Keratinocyte (primary cell): ENCODE data around the gene CBX8. TPM values are rescaled to one million over a fixed set of nuclear protein-coding genes. Genes with fewer than 3 reads are reported as not detected.
A peak's percentile ranks its signal among the peaks of the same experiment; 100 is the strongest.
"Not testable (repeated sequence)": the region's sequence is repeated elsewhere in the genome, so short reads cannot be mapped to it uniquely, and the experiment has no call there.

ENCODE experiments used
- DNase-seq: peaks from one replicate; pipeline ENCODE4 v3.0.0-alpha.2; 2011; ENCODE audit warnings: low read depth, missing footprints, low spot score
- FAIRE-seq: peaks from 2 replicates; lab custom pipeline; 2011; peaks lifted over from hg19 to GRCh38; lab: Jason Lieb, UNC
- H2AFZ ChIP-seq: 2 replicates; pipeline ENCODE4 v1.6.0; 2012; ENCODE audit warnings: low read length, control low read depth, inconsistent platforms; ENCODE audit not compliant: control insufficient read depth
- H3K27ac ChIP-seq: 2 replicates; pipeline ENCODE4 v1.5.1; 2011; ENCODE audit warnings: low read length; ENCODE audit not compliant: control insufficient read depth, insufficient read depth
- H3K27me3 ChIP-seq: 3 replicates; pipeline ENCODE4 v1.6.0; 2011; ENCODE audit warnings: low read length; ENCODE audit not compliant: control insufficient read depth, insufficient read depth; ENCODE audit errors: extremely low read depth
- H3K36me3 ChIP-seq, 2 experiments: 2 replicates in 1 of 2; 3 replicates in 1 of 2; pipeline ENCODE4 v1.5.1; 2011; ENCODE audit warnings: low read length in 2 of 2, mild to moderate bottlenecking in 1 of 2; ENCODE audit not compliant: control insufficient read depth in 2 of 2, insufficient read depth in 2 of 2; ENCODE audit errors: extremely low read depth in 1 of 2
- H3K4me1 ChIP-seq: 3 replicates; pipeline ENCODE4 v1.5.1; 2011; ENCODE audit warnings: low read length; ENCODE audit not compliant: control insufficient read depth, insufficient read depth; ENCODE audit errors: extremely low read depth
- H3K4me2 ChIP-seq: 3 replicates; pipeline ENCODE4 v1.6.0; 2011; ENCODE audit warnings: low read depth, low read length; ENCODE audit not compliant: control insufficient read depth, insufficient read depth; ENCODE audit errors: extremely low read depth
- H3K4me3 ChIP-seq, 3 experiments: fragments of 200-600 bp in 1 of 3; sonication (generic) in 1 of 3; 2 replicates in 2 of 3; 3 replicates in 1 of 3; pipeline ENCODE4 v1.5.1; 2011 to 2016; ENCODE audit warnings: low read length in 3 of 3, mild to moderate bottlenecking in 3 of 3, control low read depth in 2 of 3, inconsistent platforms in 1 of 3, low read depth in 1 of 3, mixed read lengths in 1 of 3, mixed run types in 1 of 3, moderate library complexity in 1 of 3; ENCODE audit not compliant: control insufficient read depth in 2 of 3, insufficient read depth in 2 of 3; ENCODE audit errors: extremely low read depth in 1 of 3
- H3K79me2 ChIP-seq: 2 replicates; pipeline ENCODE4 v1.6.0; 2012; ENCODE audit warnings: low read length; ENCODE audit not compliant: control insufficient read depth, insufficient read depth
- H3K9ac ChIP-seq: 3 replicates; pipeline ENCODE4 v1.6.0; 2011; ENCODE audit warnings: low read length; ENCODE audit not compliant: control insufficient read depth, insufficient read depth; ENCODE audit errors: extremely low read depth
- H3K9me1 ChIP-seq: 3 replicates; pipeline ENCODE4 v1.6.0; 2011; ENCODE audit warnings: low read length; ENCODE audit not compliant: control insufficient read depth, insufficient read depth; ENCODE audit errors: extremely low read depth
- H3K9me3 ChIP-seq: 2 replicates; pipeline ENCODE4 v1.5.1; 2012; ENCODE audit warnings: low read depth, low read length; ENCODE audit not compliant: control insufficient read depth
- H4K20me1 ChIP-seq: 3 replicates; pipeline ENCODE4 v1.6.0; 2011; ENCODE audit warnings: low read length; ENCODE audit not compliant: control insufficient read depth, insufficient read depth; ENCODE audit errors: extremely low read depth
- EZH2 ChIP-seq: IDR thresholded peaks from one replicate; pipeline ENCODE4 v1.6.1; 2012; ENCODE audit warnings: inconsistent platforms, mild to moderate bottlenecking, low read length, moderate library complexity
- dilution Hi-C: fragments of 300-500 bp; cut with MboI; formaldehyde crosslinking; loops from one replicate; pipeline ENCODE4 v1.7.0; 2020; ENCODE audit warnings: low sequenced_read_pairs; ENCODE audit not compliant: extremely low pct_ligation_motif_present
- polyA plus RNA-seq, 5 experiments: library from polyadenylated mRNA; depleted of rRNA in 3 of 5; stranded (reverse) in 3 of 5; stranded (forward) in 1 of 5; unstranded in 1 of 5; fragments of >200 nt; gene quantifications; 1 replicate in 1 of 5; 2 replicates in 3 of 5; 3 replicates in 1 of 5; pipeline versions ENCODE4 v1.2.1 to v1.2.3, GENCODE V29; 2011 to 2012; ENCODE audit warnings: missing spikeins in 2 of 5, low read depth in 1 of 5, low replicate concordance in 1 of 5
- TF ChIP-seq, protein P1 (sequence below), 3 experiments: IDR thresholded peaks in 1 of 3; conservative IDR thresholded peaks in 1 of 3; optimal IDR thresholded peaks in 1 of 3; 2 replicates in 2 of 3; 3 replicates in 1 of 3; pipeline versions ENCODE3 to v1.5.1; 2011; ENCODE audit warnings: low read length in 3 of 3, mild to moderate bottlenecking in 3 of 3, moderate library complexity in 2 of 3, control low read depth in 1 of 3, inconsistent platforms in 1 of 3; ENCODE audit not compliant: insufficient read depth in 2 of 3; ENCODE audit errors: extremely low read depth in 1 of 3

The CBX8 gene
- polyA plus RNA-seq, 1 donor (not counting 4 experiments of a cell fraction or from before 2014, with no cell fraction given) = 0.49 TPM

DNA sequence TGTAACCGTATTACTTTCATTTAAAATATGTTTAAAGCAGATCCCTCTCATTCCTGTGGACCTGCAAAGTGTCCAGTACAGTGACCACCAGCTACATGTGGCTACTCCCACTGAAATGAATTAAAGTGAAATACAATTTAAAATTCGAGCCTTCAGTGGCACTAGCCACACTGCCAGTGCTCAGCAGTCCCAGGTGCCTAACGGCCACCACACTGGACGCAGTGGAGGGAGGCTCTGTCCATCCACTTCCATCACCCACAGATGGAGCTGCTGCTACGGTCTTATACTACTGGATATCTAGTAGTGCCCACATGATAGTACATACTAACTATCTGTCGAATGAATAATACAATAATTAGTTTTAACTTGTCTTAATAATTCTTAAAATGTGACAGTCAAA lies 21.2 kb downstream of the CBX8 start:
- no peak for DNase-seq
- dilution Hi-C loops = no loop called here

DNA sequence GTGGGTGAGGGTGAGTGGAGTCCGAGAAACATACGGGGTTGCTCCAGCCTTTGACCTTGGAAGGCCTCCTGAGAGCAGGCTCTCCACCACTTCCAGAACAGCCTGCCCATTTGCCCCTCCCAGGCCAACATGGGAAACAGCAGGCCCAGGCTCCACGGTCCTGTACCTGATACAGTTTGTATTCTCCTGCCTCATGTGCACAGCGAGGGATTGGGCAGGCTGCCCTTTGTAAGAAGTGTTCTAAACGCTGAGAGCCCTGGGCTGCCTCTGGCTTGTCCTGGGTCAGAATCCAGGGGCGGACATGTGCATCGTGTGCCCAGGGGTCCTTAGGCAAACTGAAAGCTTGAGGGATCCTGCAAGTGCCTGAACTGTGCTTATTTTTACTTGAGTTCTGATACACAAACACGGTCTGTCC lies 22.3 kb downstream of the CBX8 start:
- FAIRE-seq (no peak), DNase-seq (no peak)
- no peak overlapping the region for H3K4me2 ChIP-seq
- H4K20me1 ChIP-seq = no peaks in the 10 kb centered on the region
- no peak overlapping the region for H2AFZ ChIP-seq
- no peaks in the 10 kb centered on the region for H3K9me3 ChIP-seq
- no peaks in the 10 kb centered on the region for H3K36me3 ChIP-seq
- no peaks in the 10 kb centered on the region for H3K79me2 ChIP-seq
- TF ChIP-seq, protein P1, sequence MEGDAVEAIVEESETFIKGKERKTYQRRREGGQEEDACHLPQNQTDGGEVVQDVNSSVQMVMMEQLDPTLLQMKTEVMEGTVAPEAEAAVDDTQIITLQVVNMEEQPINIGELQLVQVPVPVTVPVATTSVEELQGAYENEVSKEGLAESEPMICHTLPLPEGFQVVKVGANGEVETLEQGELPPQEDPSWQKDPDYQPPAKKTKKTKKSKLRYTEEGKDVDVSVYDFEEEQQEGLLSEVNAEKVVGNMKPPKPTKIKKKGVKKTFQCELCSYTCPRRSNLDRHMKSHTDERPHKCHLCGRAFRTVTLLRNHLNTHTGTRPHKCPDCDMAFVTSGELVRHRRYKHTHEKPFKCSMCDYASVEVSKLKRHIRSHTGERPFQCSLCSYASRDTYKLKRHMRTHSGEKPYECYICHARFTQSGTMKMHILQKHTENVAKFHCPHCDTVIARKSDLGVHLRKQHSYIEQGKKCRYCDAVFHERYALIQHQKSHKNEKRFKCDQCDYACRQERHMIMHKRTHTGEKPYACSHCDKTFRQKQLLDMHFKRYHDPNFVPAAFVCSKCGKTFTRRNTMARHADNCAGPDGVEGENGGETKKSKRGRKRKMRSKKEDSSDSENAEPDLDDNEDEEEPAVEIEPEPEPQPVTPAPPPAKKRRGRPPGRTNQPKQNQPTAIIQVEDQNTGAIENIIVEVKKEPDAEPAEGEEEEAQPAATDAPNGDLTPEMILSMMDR (optimal IDR thresholded peaks at IDR 0.05 in 1 of 3, IDR thresholded peaks at IDR 0.05 in 1 of 3, conservative IDR thresholded peaks at IDR 0.05 in 1 of 3; ENCODE audit: extremely low read depth in 1 of 3, insufficient read depth in 2 of 3, low read length in 3 of 3) = no peak
- TF ChIP-seq EZH2 = no peak
- peaks cover 15% of the 10 kb centered on the region for H3K4me1 ChIP-seq
- dilution Hi-C loops = no loop called here
- H3K27ac ChIP-seq = no peak overlapping the region
- H3K9me1 ChIP-seq = no peaks in the 10 kb centered on the region
- peaks cover 38% of the 10 kb centered on the region for H3K27me3 ChIP-seq
- H3K9ac ChIP-seq = no peak overlapping the region
- H3K4me3 ChIP-seq = no peak overlapping the region

More for the DNA sequence above, 21.2 kb downstream of the CBX8 start:
- H3K27me3 ChIP-seq = peaks cover 36% of the 10 kb centered on the region
- H3K36me3 ChIP-seq = no peaks in the 10 kb centered on the region
- no peak overlapping the region for H3K27ac ChIP-seq
- TF ChIP-seq, protein P1 (optimal IDR thresholded peaks at IDR 0.05 in 1 of 3, IDR thresholded peaks at IDR 0.05 in 1 of 3, conservative IDR thresholded peaks at IDR 0.05 in 1 of 3; ENCODE audit: extremely low read depth in 1 of 3, insufficient read depth in 2 of 3, low read length in 3 of 3) = no peak
- peak; percentile 37 for TF ChIP-seq EZH2
- H3K4me2 ChIP-seq = no peak overlapping the region
- no peak overlapping the region for H3K4me3 ChIP-seq
- H4K20me1 ChIP-seq = no peaks in the 10 kb centered on the region
- H3K4me1 ChIP-seq = peaks cover 13% of the 10 kb centered on the region
- H3K9me1 ChIP-seq = no peaks in the 10 kb centered on the region
- no peak for FAIRE-seq
- H3K9ac ChIP-seq = no peak overlapping the region
- no peaks in the 10 kb centered on the region for H3K9me3 ChIP-seq
- H2AFZ ChIP-seq = no peak overlapping the region
- H3K79me2 ChIP-seq = no peaks in the 10 kb centered on the region

DNA sequence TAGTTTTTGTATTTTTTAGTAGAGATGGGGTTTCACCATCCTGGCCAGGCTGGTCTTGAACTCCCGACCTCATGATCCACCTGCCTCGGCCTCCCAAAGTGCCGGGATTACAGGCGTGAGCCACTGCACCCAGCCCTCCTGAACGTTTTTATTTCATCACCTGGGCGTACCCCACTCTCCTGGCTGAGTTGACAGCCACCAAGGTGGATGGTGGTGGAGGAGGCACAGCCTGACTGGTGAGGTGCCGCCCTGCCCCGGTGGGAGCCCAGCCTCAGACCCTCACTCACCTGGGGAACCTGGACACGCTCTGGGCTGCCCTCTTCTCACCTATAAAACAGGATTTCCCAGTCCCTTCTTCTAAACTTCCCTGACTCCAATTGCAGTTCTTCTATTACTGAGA lies 24.2 kb downstream of the CBX8 start:
- FAIRE-seq, H3K4me3 ChIP-seq, H3K27ac ChIP-seq, H2AFZ ChIP-seq, H3K9me3 ChIP-seq, DNase-seq, H4K20me1 ChIP-seq, H3K36me3 ChIP-seq, H3K4me2 ChIP-seq, H3K4me1 ChIP-seq, H3K9me1 ChIP-seq, H3K79me2 ChIP-seq, H3K9ac ChIP-seq, dilution Hi-C loops: not testable (repeated sequence)
- peaks cover 41% of the 10 kb centered on the region for H3K27me3 ChIP-seq
